PC-9 (cell line): Measurements from ENCODE around the gene SLC26A5.

ENCODE experiments used
- CTCF ChIP-seq: fragments of 200-600 bp; sonication (generic); conservative IDR thresholded peaks from 2 replicates; pipeline ENCODE4 v1.6.1; 2017; ENCODE audit warnings: mixed run types, antibody characterized with exemption, mild to moderate bottlenecking, moderate library complexity
- EZH2 ChIP-seq: fragments of 200-600 bp; sonication (generic); IDR thresholded peaks from 2 replicates; pipeline ENCODE4 v1.8.0; 2017; ENCODE audit warnings: antibody characterized with exemption, low read depth

GRCh38 chr7:103341466-103341865 is 104.5 kb downstream of the SLC26A5 start:
- TF ChIP-seq CTCF (no peak), EZH2 (no peak)
